Tibial artery (tissue), 4 donors: ENCODE results near the gene TMCC1.

Source experiments
- DNase-seq, 2 donors: peaks; one replicate each; pipeline ENCODE4 v3.0.0-alpha.2; 2019
- H3K27ac ChIP-seq, 2 donors: fragments of 200-600 bp; sonication (generic) in 1 of 2; 1 replicate in 1 of 2; 2 replicates in 1 of 2; pipeline ENCODE4 v1.5.1; 2018 to 2019; ENCODE audit warnings: mild to moderate bottlenecking in 1 of 2
- H3K27me3 ChIP-seq, 2 donors: fragments of 200-600 bp; sonication (generic) in 1 of 2; one replicate each; pipeline versions ENCODE4 v1.5.1 to v1.6.0; 2016 to 2019
- H3K36me3 ChIP-seq, 3 donors: fragments of 200-600 bp; sonication (generic) in 2 of 3; one replicate each; pipeline ENCODE4 v1.5.1; 2016 to 2019; ENCODE audit warnings: mild to moderate bottlenecking in 2 of 3
- H3K4me1 ChIP-seq, 4 donors: fragments of 200-600 bp; sonication (generic) in 2 of 4; 1 replicate in 3 of 4; 2 replicates in 1 of 4; pipeline ENCODE4 v1.5.1; 2016 to 2019
- H3K4me3 ChIP-seq, 2 donors: fragments of 200-600 bp; sonication (generic) in 1 of 2; 1 replicate in 1 of 2; 2 replicates in 1 of 2; pipeline ENCODE4 v1.5.1; 2018 to 2019; ENCODE audit warnings: mild to moderate bottlenecking in 2 of 2
- H3K9me3 ChIP-seq, 3 donors: fragments of 200-600 bp; sonication (generic) in 1 of 3; one replicate each; pipeline ENCODE4 v1.5.1; 2016 to 2019
- CTCF ChIP-seq, 2 experiments: fragments of 200-600 bp in 1 of 2; fragments of 450-650 bp in 1 of 2; IDR thresholded peaks; one replicate each; pipeline ENCODE4 v1.5.1; 2017 to 2019; ENCODE audit warnings: antibody characterized with exemption in 2 of 2, mild to moderate bottlenecking in 1 of 2, moderate library complexity in 1 of 2
- intact Hi-C: fragments of 100-400 bp; cut with DNase I; formaldehyde crosslinking; loops from one replicate; pipeline ENCODE4 v1.15.0; 2023; ENCODE audit warnings: low total_unique reads

The TMCC1 gene

GRCh38 chr3:129608936-129609590, 284.4 kb downstream of the TMCC1 start:
- no peak for DNase-seq
- H3K36me3 ChIP-seq = no peaks in the 10 kb centered on the region
- intact Hi-C loops = no loop called here
- H3K27me3 ChIP-seq = no peaks in the 10 kb centered on the region
- peak overlapping the region; percentile 85 to 99 for H3K27ac ChIP-seq
- no peak overlapping the region for H3K4me3 ChIP-seq
- H3K9me3 ChIP-seq = no peaks in the 10 kb centered on the region
- no peak for TF ChIP-seq CTCF (IDR thresholded peaks at IDR 0.05)
- H3K4me1 ChIP-seq = peaks cover 11 to 61% (median 56%) of the 10 kb centered on the region in 4 donors

GRCh38 chr3:129608087-129608935, 285.2 kb downstream of the TMCC1 start:
- no peak for TF ChIP-seq CTCF (IDR thresholded peaks at IDR 0.05)
- Histone ChIP-seq H3K4me1 (peaks cover 11 to 68% (median 63%) of the 10 kb centered on the region in 4 donors), H3K9me3 (no peaks in the 10 kb centered on the region), H3K36me3 (no peaks in the 10 kb centered on the region), H3K27me3 (no peaks in the 10 kb centered on the region), H3K4me3 (no peak overlapping the region), H3K27ac (peak overlapping the region; percentile 85 to 99)
- DNase-seq = no peak
- intact Hi-C loops = no loop called here

GRCh38 chr3:129607391-129608068, 286.0 kb downstream of the TMCC1 start:
- intact Hi-C loops = no loop called here
- Histone ChIP-seq H3K27ac (peak overlapping the region; percentile 85 to 99), H3K4me3 (peak overlapping the region; percentile 64 to 84), H3K27me3 (no peaks in the 10 kb centered on the region), H3K9me3 (no peaks in the 10 kb centered on the region), H3K4me1 (peaks cover 11 to 75% (median 68%) of the 10 kb centered on the region in 4 donors), H3K36me3 (no peaks in the 10 kb centered on the region)
- peak in 1 of 2 donors; percentile 83 for DNase-seq
- TF ChIP-seq CTCF (IDR thresholded peaks at IDR 0.05) = no peak

GRCh38 chr3:129606636-129607390, 286.7 kb downstream of the TMCC1 start, which contains the start of gene PLXND1:
Gene PLXND1 (minus strand): TSS chr3:129606676. CDS start chr3:129606639, 37 bp downstream.
- TF ChIP-seq CTCF (IDR thresholded peaks at IDR 0.05) = no peak
- H3K4me3 ChIP-seq = peak within 1 kb of the TSS; percentile 64 to 84
- peaks cover 4 to 75% (median 69%) of the 10 kb centered on the region in 4 donors for H3K4me1 ChIP-seq
- peak; percentile 80 to 91 for DNase-seq
- H3K27ac ChIP-seq = peak within 1 kb of the TSS; percentile 88 to 99
- no peaks in the 10 kb centered on the region for H3K9me3 ChIP-seq
- intact Hi-C loops = no loop called here
- no peaks in the 10 kb centered on the region for H3K27me3 ChIP-seq
- no peaks in the 10 kb centered on the region for H3K36me3 ChIP-seq
